H1 (cell line): Measurements from ENCODE around the gene FCRL2. TPM values are rescaled to one million over a fixed set of nuclear protein-coding genes. Genes with fewer than 3 reads are reported as not detected.

Experiments used
- CTCF ChIA-PET: fragments of 300-600 bp; sonication (Branson Sonifier 250); formaldehyde crosslinking; loops from one replicate; lab custom pipeline; 2021; ENCODE audit not compliant: partially characterized antibody; lab: Charles Lee
- POLR2A ChIA-PET: fragments of 300-600 bp; sonication (Branson Sonifier 250); formaldehyde crosslinking; loops from one replicate; lab custom pipeline; 2021; ENCODE audit warnings: inconsistent platforms; ENCODE audit not compliant: partially characterized antibody; lab: Charles Lee
- DNase-seq, 2 experiments: peaks; one replicate each; pipeline versions ENCODE4 v3.0.0 to v3.0.0-alpha.2; 2010 to 2022; ENCODE audit warnings: low spot score in 2 of 2, low read depth in 1 of 2, mixed read lengths in 1 of 2
- FAIRE-seq: peaks from 2 replicates; lab custom pipeline; 2011; peaks lifted over from hg19 to GRCh38; lab: Jason Lieb, UNC
- H2AFZ ChIP-seq: 2 replicates; pipeline ENCODE4 v1.8.1; 2012; ENCODE audit warnings: low read length, inconsistent platforms
- H2AK5ac ChIP-seq: 2 replicates; pipeline ENCODE4 v1.6.1; 2013; ENCODE audit warnings: low read depth, low read length
- H2BK120ac ChIP-seq: replicated peaks from 2 replicates; pipeline ENCODE3; 2013; ENCODE audit warnings: low read depth, low read length, inconsistent platforms
- H2BK12ac ChIP-seq: 2 replicates; pipeline ENCODE4 v1.6.1; 2013; ENCODE audit warnings: low read depth, low read length
- H2BK15ac ChIP-seq: 2 replicates; pipeline ENCODE4 v1.6.1; 2013; ENCODE audit warnings: low read length
- H2BK20ac ChIP-seq: 2 replicates; pipeline ENCODE4 v1.6.1; 2013; ENCODE audit warnings: low read length
- H2BK5ac ChIP-seq: 2 replicates; pipeline ENCODE4 v1.6.1; 2013; ENCODE audit warnings: low read depth, low read length
- H3K14ac ChIP-seq: 2 replicates; pipeline ENCODE4 v1.6.1; 2013; ENCODE audit warnings: inconsistent platforms; ENCODE audit not compliant: insufficient read length
- H3K18ac ChIP-seq: 2 replicates; pipeline ENCODE4 v1.6.1; 2013; ENCODE audit warnings: low read length; ENCODE audit errors: extremely low read depth
- H3K23ac ChIP-seq: 2 replicates; pipeline ENCODE4 v1.6.1; 2013; ENCODE audit warnings: inconsistent platforms; ENCODE audit not compliant: insufficient read length
- H3K23me2 ChIP-seq: 2 replicates; pipeline ENCODE4 v1.6.1; 2013; ENCODE audit warnings: low read depth, low read length
- H3K27ac ChIP-seq: 2 replicates; pipeline ENCODE4 v1.6.1; 2011; ENCODE audit warnings: low read depth, low read length, inconsistent platforms
- H3K27me3 ChIP-seq, 4 experiments: replicated peaks in 1 of 4; 1 replicate in 1 of 4; 2 replicates in 3 of 4; pipeline versions ENCODE4 v1.6.1 to v1.8.1; 2011 to 2013; ENCODE audit warnings: low read length in 3 of 4, mild to moderate bottlenecking in 3 of 4, inconsistent platforms in 2 of 4, mixed read lengths in 2 of 4, moderate library complexity in 1 of 4; ENCODE audit not compliant: control insufficient read depth in 3 of 4, insufficient read depth in 3 of 4; ENCODE audit errors: extremely low read depth in 1 of 4
- H3K36me3 ChIP-seq, 4 experiments: 2 replicates each; pipeline versions ENCODE4 v1.6.1 to v1.8.1; 2011 to 2013; ENCODE audit warnings: mild to moderate bottlenecking in 4 of 4, low read length in 3 of 4, moderate library complexity in 2 of 4, control low read depth in 1 of 4, inconsistent platforms in 1 of 4; ENCODE audit not compliant: insufficient read depth in 4 of 4, control insufficient read depth in 2 of 4
- H3K4ac ChIP-seq: replicated peaks from 2 replicates; pipeline ENCODE3; 2013; ENCODE audit warnings: low read length, low read depth, mixed read lengths, inconsistent platforms; ENCODE audit not compliant: insufficient read length
- H3K4me1 ChIP-seq, 4 experiments: replicated peaks in 1 of 4; 1 replicate in 1 of 4; 2 replicates in 3 of 4; pipeline versions ENCODE4 v1.6.1 to v1.8.1; 2011 to 2013; ENCODE audit warnings: low read length in 3 of 4, inconsistent platforms in 2 of 4, mixed read lengths in 1 of 4; ENCODE audit not compliant: insufficient read depth in 4 of 4, control insufficient read depth in 3 of 4
- H3K4me2 ChIP-seq, 2 experiments: 2 replicates each; pipeline versions ENCODE4 v1.6.1 to v1.8.1; 2011 to 2013; ENCODE audit warnings: low read depth in 2 of 2, low read length in 2 of 2, control low read depth in 1 of 2, inconsistent platforms in 1 of 2, mild to moderate bottlenecking in 1 of 2; ENCODE audit not compliant: insufficient read depth in 1 of 2
- H3K4me3 ChIP-seq, 4 experiments: fragments of 200-600, 300-600 bp in 1 of 4; sonication (generic), shearing (Covaris generic), sonication (Bioruptor Twin) in 1 of 4; 2 replicates each; pipeline versions ENCODE4 v1.5.1 to v1.8.1; 2011 to 2016; ENCODE audit warnings: low read length in 4 of 4, low read depth in 3 of 4, control low read depth in 2 of 4, inconsistent platforms in 2 of 4, mild to moderate bottlenecking in 2 of 4, mixed read lengths in 1 of 4, moderate library complexity in 1 of 4; ENCODE audit not compliant: insufficient read depth in 2 of 4; ENCODE audit errors: extremely low read depth in 1 of 4
- H3K56ac ChIP-seq: replicated peaks from 2 replicates; pipeline ENCODE3; 2013; ENCODE audit warnings: low read depth, mild to moderate bottlenecking, mixed read lengths, low read length, inconsistent platforms; ENCODE audit not compliant: insufficient read length
- H3K79me1 ChIP-seq: 2 replicates; pipeline ENCODE4 v1.6.1; 2013; ENCODE audit warnings: low read depth, low read length, control low read depth
- H3K79me2 ChIP-seq, 2 experiments: 2 replicates each; pipeline versions ENCODE4 v1.6.1 to v1.8.1; 2012 to 2013; ENCODE audit warnings: low read length in 2 of 2, mild to moderate bottlenecking in 2 of 2, inconsistent platforms in 1 of 2; ENCODE audit not compliant: insufficient read depth in 2 of 2, control insufficient read depth in 1 of 2
- H3K9ac ChIP-seq, 4 experiments: replicated peaks in 1 of 4; 1 replicate in 1 of 4; 2 replicates in 3 of 4; pipeline versions ENCODE4 v1.6.1 to v1.8.1; 2011 to 2013; ENCODE audit warnings: low read depth in 3 of 4, low read length in 3 of 4, control low read depth in 2 of 4, mild to moderate bottlenecking in 2 of 4, moderate library complexity in 2 of 4, inconsistent platforms in 1 of 4; ENCODE audit errors: extremely low read depth in 1 of 4
- H3K9me3 ChIP-seq, 2 experiments: 2 replicates each; pipeline versions ENCODE4 v1.6.1 to v1.8.1; 2012 to 2013; ENCODE audit warnings: mild to moderate bottlenecking in 2 of 2, moderate library complexity in 2 of 2, control low read depth in 1 of 2, inconsistent platforms in 1 of 2, low read depth in 1 of 2, low read length in 1 of 2, mixed read lengths in 1 of 2; ENCODE audit not compliant: insufficient read depth in 2 of 2
- H4K20me1 ChIP-seq, 2 experiments: replicated peaks in 1 of 2; 2 replicates each; pipeline versions ENCODE3 to v1.8.1; 2011 to 2013; ENCODE audit warnings: inconsistent platforms in 2 of 2, low read length in 2 of 2, mild to moderate bottlenecking in 1 of 2; ENCODE audit not compliant: insufficient read depth in 2 of 2, control insufficient read depth in 1 of 2
- H4K5ac ChIP-seq: 2 replicates; pipeline ENCODE4 v1.6.1; 2013; ENCODE audit warnings: low read length, low read depth, mixed read lengths, inconsistent platforms; ENCODE audit not compliant: insufficient read length
- H4K8ac ChIP-seq: 2 replicates; pipeline ENCODE4 v1.8.0; 2013; ENCODE audit warnings: mild to moderate bottlenecking, moderate library complexity, low read length, inconsistent platforms; ENCODE audit not compliant: insufficient read depth; ENCODE audit errors: extremely low read depth
- H4K91ac ChIP-seq: replicated peaks from 2 replicates; pipeline ENCODE3; 2013; ENCODE audit warnings: low read length, mixed read lengths, inconsistent platforms; ENCODE audit not compliant: insufficient read length
- BACH1 ChIP-seq: IDR thresholded peaks from 2 replicates; pipeline ENCODE4 v1.6.1; 2012; ENCODE audit warnings: low read length, improper control_type of control experiment
- polyA plus RNA-seq, 7 experiments: library from polyadenylated mRNA; depleted of rRNA in 3 of 7; stranded (reverse) in 5 of 7; unstranded in 2 of 7; fragments of >200 nt in 5 of 7; fragments of 200-250 nt in 2 of 7; gene quantifications; 1 replicate in 5 of 7; 2 replicates in 1 of 7; 4 replicates in 1 of 7; pipeline versions ENCODE4 v1.2.1 to v1.2.3, GENCODE V29; 2011 to 2013; ENCODE audit warnings: missing spikeins in 2 of 7, mixed read lengths in 2 of 7
- total RNA-seq: library from RNA; stranded (reverse); fragmentation: NEBNext Ultra II Directional; extraction: Animal tissue kit (Norgen Biotek cat#: 25700); gene quantifications from 2 replicates; pipeline ENCODE4 v1.2.1, GENCODE V29; 2021

FCRL2 gene
- total and polyA plus RNA-seq, 2 of the 8 experiments (the other 6 are each of a cell fraction or from before 2014, with no cell fraction given) = not detected

DNA sequence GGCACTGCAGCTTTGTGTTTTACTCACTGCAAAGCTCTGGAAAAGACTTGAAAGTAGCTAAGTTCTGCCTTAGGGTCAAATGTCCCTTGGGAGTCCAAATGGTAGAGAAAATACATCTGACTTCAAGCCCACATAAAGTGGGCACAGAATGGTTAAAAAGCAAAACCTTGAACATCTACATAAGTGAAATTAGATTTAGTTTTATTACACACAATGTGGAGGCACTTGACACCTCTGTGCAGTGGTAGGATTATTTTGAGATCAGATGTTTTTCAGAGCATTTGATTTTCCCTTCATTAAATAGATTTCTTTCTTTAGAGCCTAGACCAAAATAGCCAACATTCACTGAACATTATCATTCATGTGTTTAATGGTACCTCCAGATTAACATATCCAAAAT lies 65.1 kb downstream of the FCRL2 start:
- no peak overlapping the region for H4K91ac ChIP-seq
- CTCF ChIA-PET = interaction anchor here (0.9 to 2.8 kb wide), 2 partner anchors 20 to 236 kb away, joined by 3 to 11 read pairs; no protein-coding TSS in a partner anchor
- DNase-seq (no peak), FAIRE-seq (no peak)
- H3K27me3 ChIP-seq = no peaks in the 10 kb centered on the region
- no peaks in the 10 kb centered on the region for H3K79me2 ChIP-seq
- H3K4me1 ChIP-seq = no peaks in the 10 kb centered on the region
- no peak for TF ChIP-seq BACH1
- TF ChIP-seq, all 59 proteins: peak for 0
- Histone ChIP-seq H3K23ac (no peak overlapping the region), H2BK15ac (no peak overlapping the region), H4K8ac (no peak overlapping the region), H3K4me2 (no peak overlapping the region), H4K20me1 (no peaks in the 10 kb centered on the region), H3K9me3 (no peaks in the 10 kb centered on the region), H2BK120ac (no peak overlapping the region), H3K4ac (no peak overlapping the region), H4K5ac (no peak overlapping the region), H2AFZ (no peak overlapping the region), H3K23me2 (no peaks in the 10 kb centered on the region), H3K18ac (no peak overlapping the region), H3K27ac (no peak overlapping the region), H3K4me3 (no peak overlapping the region), H3K36me3 (no peaks in the 10 kb centered on the region; a peak in 1 of 8 replicates), H3K14ac (no peak overlapping the region), H2BK5ac (no peak overlapping the region), H2BK20ac (no peak overlapping the region), H3K56ac (no peak overlapping the region), H3K79me1 (no peaks in the 10 kb centered on the region), H3K9ac (no peak overlapping the region), H2AK5ac (no peak overlapping the region), H2BK12ac (no peak overlapping the region)
- POLR2A ChIA-PET = no interaction called here
